ENCODE results near the gene CORO1C. TPM values are rescaled to one million over a fixed set of nuclear protein-coding genes. Genes with fewer than 3 reads are reported as not detected.

The CORO1C gene
- total RNA-seq, 1 experiment from 2014 or later: 195 TPM

DNA sequence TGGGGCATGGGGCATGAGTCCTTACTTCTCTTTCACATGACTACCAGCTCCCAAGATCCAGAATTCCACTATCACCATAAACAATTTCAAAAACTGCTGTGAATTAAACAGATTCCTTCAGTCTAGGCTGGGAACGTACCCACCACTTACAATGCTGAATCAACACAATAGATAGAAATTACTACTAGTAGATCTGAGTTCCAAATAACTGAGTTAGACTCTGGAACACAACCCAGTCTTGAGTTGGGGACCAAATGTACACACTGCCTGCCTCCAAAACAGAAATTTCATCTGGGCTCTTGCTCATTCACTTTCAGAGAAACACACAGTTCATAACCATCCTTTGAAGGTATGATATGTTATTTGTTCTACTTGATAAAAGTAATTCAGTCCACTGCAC, 8.9 kb downstream of the CORO1C start:
- H3K27me3 ChIP-seq (replicated peaks; ENCODE audit: control insufficient read depth, insufficient read depth, low read length): no peaks in the 10 kb centered on the region
- peaks cover 40% of the 10 kb centered on the region for H3K4me1 Mint-ChIP-seq (ENCODE audit: low read depth, unreplicated experiment)
- no peaks in the 10 kb centered on the region for H3K27me3 Mint-ChIP-seq (ENCODE audit: insufficient read depth, unreplicated experiment)
- no peak overlapping the region for H3K4me3 ChIP-seq (ENCODE audit: low read depth, low read length)
- ChIA-PET POLR2A (interaction anchor here (0.9 kb wide), 1 partner anchor 31 kb away, joined by 3 read pairs; no protein-coding TSS in a partner anchor), CTCF (no interaction called here)
- H3K9me3 Mint-ChIP-seq (ENCODE audit: unreplicated experiment): no peaks in the 10 kb centered on the region
- no peaks in the 10 kb centered on the region for H3K36me3 ChIP-seq (ENCODE audit: control insufficient read depth, insufficient read depth, low read length)
- peaks cover 52% of the 10 kb centered on the region for H3K4me1 ChIP-seq
- H3K9me3 ChIP-seq: no peaks in the 10 kb centered on the region
- H3K4me3 Mint-ChIP-seq (ENCODE audit: unreplicated experiment): no peak overlapping the region
- peak overlapping the region; percentile 29 for H3K27ac Mint-ChIP-seq (ENCODE audit: unreplicated experiment)
- BruUV-seq (replicated peaks): no TSS peak
- H3K36me3 Mint-ChIP-seq (ENCODE audit: insufficient read depth, unreplicated experiment): peaks cover 6% of the 10 kb centered on the region
- intact Hi-C loops (cut with micrococcal nuclease; ENCODE audit: unreplicated experiment): no loop called here
- TF ChIP-seq, protein P1, sequence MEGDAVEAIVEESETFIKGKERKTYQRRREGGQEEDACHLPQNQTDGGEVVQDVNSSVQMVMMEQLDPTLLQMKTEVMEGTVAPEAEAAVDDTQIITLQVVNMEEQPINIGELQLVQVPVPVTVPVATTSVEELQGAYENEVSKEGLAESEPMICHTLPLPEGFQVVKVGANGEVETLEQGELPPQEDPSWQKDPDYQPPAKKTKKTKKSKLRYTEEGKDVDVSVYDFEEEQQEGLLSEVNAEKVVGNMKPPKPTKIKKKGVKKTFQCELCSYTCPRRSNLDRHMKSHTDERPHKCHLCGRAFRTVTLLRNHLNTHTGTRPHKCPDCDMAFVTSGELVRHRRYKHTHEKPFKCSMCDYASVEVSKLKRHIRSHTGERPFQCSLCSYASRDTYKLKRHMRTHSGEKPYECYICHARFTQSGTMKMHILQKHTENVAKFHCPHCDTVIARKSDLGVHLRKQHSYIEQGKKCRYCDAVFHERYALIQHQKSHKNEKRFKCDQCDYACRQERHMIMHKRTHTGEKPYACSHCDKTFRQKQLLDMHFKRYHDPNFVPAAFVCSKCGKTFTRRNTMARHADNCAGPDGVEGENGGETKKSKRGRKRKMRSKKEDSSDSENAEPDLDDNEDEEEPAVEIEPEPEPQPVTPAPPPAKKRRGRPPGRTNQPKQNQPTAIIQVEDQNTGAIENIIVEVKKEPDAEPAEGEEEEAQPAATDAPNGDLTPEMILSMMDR (IDR thresholded peaks at IDR 0.05; ENCODE audit: insufficient read depth in 1 of 2, low read depth in 1 of 2, low read length in 1 of 2, severe bottlenecking in 1 of 2, unreplicated experiment in 1 of 2): no peak
- no peak for DNase-seq

DNA sequence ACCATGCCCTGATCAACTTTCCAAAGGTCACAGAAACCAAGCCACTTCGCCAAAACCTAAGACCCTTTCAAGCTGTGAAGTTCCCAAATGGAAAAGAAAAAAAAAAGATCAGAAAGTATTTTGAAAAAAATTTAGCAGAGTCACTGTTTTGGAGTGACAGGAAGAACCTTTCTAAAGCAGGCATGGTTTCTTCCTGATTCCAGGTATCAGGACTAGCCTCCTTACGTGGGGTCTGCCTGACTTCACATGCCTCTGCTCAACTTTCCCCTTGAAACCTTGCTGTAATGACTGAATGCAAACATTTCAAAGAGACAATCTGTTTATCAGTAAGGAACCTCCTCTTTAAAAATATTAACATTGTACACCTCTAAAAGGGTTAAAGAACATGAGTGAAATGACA, 9.5 kb downstream of the CORO1C start:
- no peak overlapping the region for H3K4me3 ChIP-seq (ENCODE audit: low read depth, low read length)
- H3K4me1 ChIP-seq: peaks cover 48% of the 10 kb centered on the region
- H3K4me1 Mint-ChIP-seq (ENCODE audit: low read depth, unreplicated experiment): peaks cover 41% of the 10 kb centered on the region
- no peaks in the 10 kb centered on the region for H3K27me3 ChIP-seq (replicated peaks; ENCODE audit: control insufficient read depth, insufficient read depth, low read length)
- H3K27me3 Mint-ChIP-seq (ENCODE audit: insufficient read depth, unreplicated experiment): no peaks in the 10 kb centered on the region
- no peaks in the 10 kb centered on the region for H3K9me3 ChIP-seq
- no peaks in the 10 kb centered on the region; the same call in 1 of the 2 replicates for H3K36me3 ChIP-seq (ENCODE audit: control insufficient read depth, insufficient read depth, low read length)
- BruUV-seq (replicated peaks): no TSS peak
- H3K36me3 Mint-ChIP-seq (ENCODE audit: insufficient read depth, unreplicated experiment): peaks cover 13% of the 10 kb centered on the region
- H3K4me3 Mint-ChIP-seq (ENCODE audit: unreplicated experiment): no peak overlapping the region
- TF ChIP-seq, protein P1 (IDR thresholded peaks at IDR 0.05; ENCODE audit: insufficient read depth in 1 of 2, low read depth in 1 of 2, low read length in 1 of 2, severe bottlenecking in 1 of 2, unreplicated experiment in 1 of 2): no peak
- no peak for DNase-seq
- CTCF ChIA-PET: no interaction called here
- POLR2A ChIA-PET: interaction anchor here (0.9 kb wide), 1 partner anchor 30 kb away, joined by 3 read pairs; no protein-coding TSS in a partner anchor
- H3K9me3 Mint-ChIP-seq (ENCODE audit: unreplicated experiment): no peaks in the 10 kb centered on the region
- H3K27ac Mint-ChIP-seq (ENCODE audit: unreplicated experiment): peak overlapping the region; percentile 29
- intact Hi-C loops (cut with micrococcal nuclease; ENCODE audit: unreplicated experiment): no loop called here

DNA sequence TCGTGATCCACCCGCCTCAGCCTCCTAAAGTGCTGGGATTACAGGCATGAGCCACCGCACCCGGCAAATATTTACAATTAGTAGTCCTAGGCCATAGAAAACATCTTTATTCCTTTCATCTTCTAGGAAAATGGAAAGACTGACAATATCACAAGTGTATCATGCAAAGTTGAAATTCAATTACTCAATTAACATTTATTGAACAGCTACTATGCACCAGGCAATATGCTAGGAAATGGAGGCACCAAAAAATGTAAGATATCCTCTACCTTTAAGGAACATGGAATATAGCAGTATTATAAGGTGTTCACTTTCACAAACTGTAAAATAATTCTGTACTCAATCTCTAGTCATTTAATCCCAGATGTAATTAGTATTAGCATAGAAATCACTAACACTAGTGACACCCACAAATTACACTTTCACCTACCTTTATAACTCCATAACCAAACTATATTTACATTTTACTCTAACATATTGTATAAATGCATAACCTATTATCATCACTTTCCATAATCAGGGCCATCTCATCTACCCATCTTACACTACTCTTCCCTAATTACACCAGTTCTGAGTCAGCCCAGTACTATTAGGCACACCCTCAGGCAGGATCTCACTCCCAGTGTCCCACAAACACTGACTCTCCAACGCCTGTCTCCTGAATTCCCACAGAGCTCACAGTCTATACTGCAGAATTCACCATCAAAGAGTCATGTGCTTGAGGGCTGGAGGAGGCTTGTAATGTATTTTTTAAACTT, 10.4 kb downstream of the CORO1C start:
- Histone ChIP-seq H3K4me1 (peaks cover 48% of the 10 kb centered on the region), H3K9me3 (no peaks in the 10 kb centered on the region), H3K4me3 (ENCODE audit: low read depth, low read length) (no peak overlapping the region), H3K27me3 (replicated peaks; ENCODE audit: control insufficient read depth, insufficient read depth, low read length) (no peaks in the 10 kb centered on the region), H3K36me3 (ENCODE audit: control insufficient read depth, insufficient read depth, low read length) (no peaks in the 10 kb centered on the region; the same call in 1 of the 2 replicates)
- TF ChIP-seq, protein P1 (IDR thresholded peaks at IDR 0.05; ENCODE audit: insufficient read depth in 1 of 2, low read depth in 1 of 2, low read length in 1 of 2, severe bottlenecking in 1 of 2, unreplicated experiment in 1 of 2): no peak
- Mint-ChIP-seq H3K27me3 (ENCODE audit: insufficient read depth, unreplicated experiment) (no peaks in the 10 kb centered on the region), H3K36me3 (ENCODE audit: insufficient read depth, unreplicated experiment) (peaks cover 19% of the 10 kb centered on the region), H3K27ac (ENCODE audit: unreplicated experiment) (no peak overlapping the region), H3K9me3 (ENCODE audit: unreplicated experiment) (no peaks in the 10 kb centered on the region), H3K4me3 (ENCODE audit: unreplicated experiment) (no peak overlapping the region), H3K4me1 (ENCODE audit: low read depth, unreplicated experiment) (peaks cover 44% of the 10 kb centered on the region)
- ChIA-PET CTCF (no interaction called here), POLR2A (no interaction called here)
- no peak for DNase-seq
- no TSS peak for BruUV-seq (replicated peaks)
- intact Hi-C loops (cut with micrococcal nuclease; ENCODE audit: unreplicated experiment): no loop called here

Measured in Caco-2 (cell line).